ENCODE measurements around the gene XPNPEP2.

- TF ChIP-seq, protein P1, sequence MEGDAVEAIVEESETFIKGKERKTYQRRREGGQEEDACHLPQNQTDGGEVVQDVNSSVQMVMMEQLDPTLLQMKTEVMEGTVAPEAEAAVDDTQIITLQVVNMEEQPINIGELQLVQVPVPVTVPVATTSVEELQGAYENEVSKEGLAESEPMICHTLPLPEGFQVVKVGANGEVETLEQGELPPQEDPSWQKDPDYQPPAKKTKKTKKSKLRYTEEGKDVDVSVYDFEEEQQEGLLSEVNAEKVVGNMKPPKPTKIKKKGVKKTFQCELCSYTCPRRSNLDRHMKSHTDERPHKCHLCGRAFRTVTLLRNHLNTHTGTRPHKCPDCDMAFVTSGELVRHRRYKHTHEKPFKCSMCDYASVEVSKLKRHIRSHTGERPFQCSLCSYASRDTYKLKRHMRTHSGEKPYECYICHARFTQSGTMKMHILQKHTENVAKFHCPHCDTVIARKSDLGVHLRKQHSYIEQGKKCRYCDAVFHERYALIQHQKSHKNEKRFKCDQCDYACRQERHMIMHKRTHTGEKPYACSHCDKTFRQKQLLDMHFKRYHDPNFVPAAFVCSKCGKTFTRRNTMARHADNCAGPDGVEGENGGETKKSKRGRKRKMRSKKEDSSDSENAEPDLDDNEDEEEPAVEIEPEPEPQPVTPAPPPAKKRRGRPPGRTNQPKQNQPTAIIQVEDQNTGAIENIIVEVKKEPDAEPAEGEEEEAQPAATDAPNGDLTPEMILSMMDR (IDR thresholded peaks at IDR 0.05; ENCODE audit: low read depth, low read length, missing input control): no peak
- TF ChIP-seq EGR1 (IDR thresholded peaks at IDR 0.05; ENCODE audit: low read depth in 2 of 2) (no peak), SP1 (IDR thresholded peaks at IDR 0.05) (no peak), GABPA (IDR thresholded peaks at IDR 0.05 in 1 of 2, conservative IDR thresholded peaks at IDR 0.05 in 1 of 2) (no peak), JUND (IDR thresholded peaks at IDR 0.05) (no peak)
- TF ChIP-seq, protein P2, sequence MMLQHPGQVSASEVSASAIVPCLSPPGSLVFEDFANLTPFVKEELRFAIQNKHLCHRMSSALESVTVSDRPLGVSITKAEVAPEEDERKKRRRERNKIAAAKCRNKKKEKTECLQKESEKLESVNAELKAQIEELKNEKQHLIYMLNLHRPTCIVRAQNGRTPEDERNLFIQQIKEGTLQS (IDR thresholded peaks at IDR 0.05): no peak
- TF ChIP-seq, protein P3, sequence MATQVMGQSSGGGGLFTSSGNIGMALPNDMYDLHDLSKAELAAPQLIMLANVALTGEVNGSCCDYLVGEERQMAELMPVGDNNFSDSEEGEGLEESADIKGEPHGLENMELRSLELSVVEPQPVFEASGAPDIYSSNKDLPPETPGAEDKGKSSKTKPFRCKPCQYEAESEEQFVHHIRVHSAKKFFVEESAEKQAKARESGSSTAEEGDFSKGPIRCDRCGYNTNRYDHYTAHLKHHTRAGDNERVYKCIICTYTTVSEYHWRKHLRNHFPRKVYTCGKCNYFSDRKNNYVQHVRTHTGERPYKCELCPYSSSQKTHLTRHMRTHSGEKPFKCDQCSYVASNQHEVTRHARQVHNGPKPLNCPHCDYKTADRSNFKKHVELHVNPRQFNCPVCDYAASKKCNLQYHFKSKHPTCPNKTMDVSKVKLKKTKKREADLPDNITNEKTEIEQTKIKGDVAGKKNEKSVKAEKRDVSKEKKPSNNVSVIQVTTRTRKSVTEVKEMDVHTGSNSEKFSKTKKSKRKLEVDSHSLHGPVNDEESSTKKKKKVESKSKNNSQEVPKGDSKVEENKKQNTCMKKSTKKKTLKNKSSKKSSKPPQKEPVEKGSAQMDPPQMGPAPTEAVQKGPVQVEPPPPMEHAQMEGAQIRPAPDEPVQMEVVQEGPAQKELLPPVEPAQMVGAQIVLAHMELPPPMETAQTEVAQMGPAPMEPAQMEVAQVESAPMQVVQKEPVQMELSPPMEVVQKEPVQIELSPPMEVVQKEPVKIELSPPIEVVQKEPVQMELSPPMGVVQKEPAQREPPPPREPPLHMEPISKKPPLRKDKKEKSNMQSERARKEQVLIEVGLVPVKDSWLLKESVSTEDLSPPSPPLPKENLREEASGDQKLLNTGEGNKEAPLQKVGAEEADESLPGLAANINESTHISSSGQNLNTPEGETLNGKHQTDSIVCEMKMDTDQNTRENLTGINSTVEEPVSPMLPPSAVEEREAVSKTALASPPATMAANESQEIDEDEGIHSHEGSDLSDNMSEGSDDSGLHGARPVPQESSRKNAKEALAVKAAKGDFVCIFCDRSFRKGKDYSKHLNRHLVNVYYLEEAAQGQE (IDR thresholded peaks at IDR 0.05): no peak
These were observed 66.0 kb downstream of the XPNPEP2 start for GRCh38 chrX:129804806-129805205.

Data from liver (tissue), 3 donors.